ENCODE measurements around the gene EML4. TPM values are rescaled to one million over a fixed set of nuclear protein-coding genes. Genes with fewer than 3 reads are reported as not detected.

Gene EML4
- total and polyA plus RNA-seq, 7 experiments from 2014 or later, result 64.9 to 167 (median 141) TPM

- peak overlapping the region in 3 of 9 donors; percentile 28 to 47 (median 29) for H3K27ac Mint-ChIP-seq
- H3K4me1 Mint-ChIP-seq, result peaks cover 0 to 23% (median 18%) of the 10 kb centered on the region in 7 donors
- H3K9me3 ChIP-seq (ENCODE audit: control insufficient read depth in 2 of 3, low read length in 3 of 3), result no peaks in the 10 kb centered on the region
- POLR2A ChIA-PET, result interaction anchor here (0.6 to 0.7 kb wide), 2 partner anchors 36 to 224 kb away, joined by 3 read pairs; no protein-coding TSS in a partner anchor
- no peak overlapping the region for H3K4me3 Mint-ChIP-seq
- no peak overlapping the region for H3K4me3 ChIP-seq (ENCODE audit: low read length)
- DNase-seq (no peak), ATAC-seq (no peak)
- H3K36me3 Mint-ChIP-seq, result peaks cover 0 to 34% (median 21%) of the 10 kb centered on the region in 5 donors
- intact Hi-C loops (cut with micrococcal nuclease), result no loop called here
- H3K36me3 ChIP-seq (ENCODE audit: control insufficient read depth in 2 of 3, insufficient read depth in 3 of 3, low read length in 3 of 3), result peaks cover 0 to 41% (median 9%) of the 10 kb centered on the region in 3 experiments
- H3K27me3 Mint-ChIP-seq, result no peaks in the 10 kb centered on the region
- H3K9me3 Mint-ChIP-seq, result no peaks in the 10 kb centered on the region
- H3K4me1 ChIP-seq (ENCODE audit: control insufficient read depth in 2 of 2, insufficient read depth in 2 of 2, low read length in 2 of 2), result no peaks in the 10 kb centered on the region
- no peak overlapping the region for H3K27ac ChIP-seq (ENCODE audit: low read depth, low read length)
- H3K27me3 ChIP-seq (ENCODE audit: control insufficient read depth in 2 of 2, insufficient read depth in 2 of 2, low read length in 2 of 2), result no peaks in the 10 kb centered on the region
- CTCF ChIA-PET, result no interaction called here
These were observed 155.1 kb downstream of the EML4 start for GRCh38 chr2:42324244-42324643.

- Mint-ChIP-seq H3K27ac (peak overlapping the region in 4 of 9 donors; percentile 9 to 58 (median 38)), H3K4me1 (peaks cover 0 to 23% (median 18%) of the 10 kb centered on the region in 7 donors), H3K9me3 (no peaks in the 10 kb centered on the region), H3K4me3 (no peak overlapping the region), H3K27me3 (no peaks in the 10 kb centered on the region), H3K36me3 (peaks cover 4 to 38% (median 21%) of the 10 kb centered on the region in 5 donors)
- intact Hi-C loops (cut with micrococcal nuclease), result loop anchor here (5.0 kb wide), 2 partner anchors 337 to 458 kb away; no protein-coding TSS in a partner anchor
- DNase-seq (no peak), ATAC-seq (no peak)
- no peaks in the 10 kb centered on the region for H3K27me3 ChIP-seq (ENCODE audit: control insufficient read depth in 2 of 2, insufficient read depth in 2 of 2, low read length in 2 of 2)
- H3K36me3 ChIP-seq (ENCODE audit: control insufficient read depth in 2 of 3, insufficient read depth in 3 of 3, low read length in 3 of 3), result peaks cover 6 to 43% (median 14%) of the 10 kb centered on the region in 3 experiments
- H3K27ac ChIP-seq (ENCODE audit: low read depth, low read length), result no peak overlapping the region
- ChIA-PET POLR2A (interaction anchor here (0.6 to 0.7 kb wide), 2 partner anchors 35 to 225 kb away, joined by 3 read pairs; no protein-coding TSS in a partner anchor), CTCF (no interaction called here)
- no peak overlapping the region for H3K4me3 ChIP-seq (ENCODE audit: low read length)
- no peaks in the 10 kb centered on the region for H3K9me3 ChIP-seq (ENCODE audit: control insufficient read depth in 2 of 3, low read length in 3 of 3)
- no peaks in the 10 kb centered on the region for H3K4me1 ChIP-seq (ENCODE audit: control insufficient read depth in 2 of 2, insufficient read depth in 2 of 2, low read length in 2 of 2)
These were observed 155.8 kb downstream of the EML4 start for GRCh38 chr2:42324949-42325348.

- intact Hi-C loops (cut with micrococcal nuclease), result loop anchor here (5.0 kb wide), 2 partner anchors 337 to 458 kb away; no protein-coding TSS in a partner anchor
- H3K27ac ChIP-seq (ENCODE audit: low read depth, low read length), result no peak overlapping the region
- Mint-ChIP-seq H3K9me3 (no peaks in the 10 kb centered on the region), H3K27ac (peak overlapping the region in 4 of 9 donors; percentile 9 to 62 (median 34)), H3K4me3 (no peak overlapping the region), H3K36me3 (peaks cover 4 to 37% (median 17%) of the 10 kb centered on the region in 5 donors), H3K27me3 (no peaks in the 10 kb centered on the region), H3K4me1 (peaks cover 0 to 21% (median 15%) of the 10 kb centered on the region in 7 donors)
- no peak overlapping the region for H3K4me3 ChIP-seq (ENCODE audit: low read length)
- no peaks in the 10 kb centered on the region for H3K27me3 ChIP-seq (ENCODE audit: control insufficient read depth in 2 of 2, insufficient read depth in 2 of 2, low read length in 2 of 2)
- ChIA-PET CTCF (no interaction called here), POLR2A (no interaction called here)
- H3K36me3 ChIP-seq (ENCODE audit: control insufficient read depth in 2 of 3, insufficient read depth in 3 of 3, low read length in 3 of 3), result peaks cover 8 to 45% (median 17%) of the 10 kb centered on the region in 3 experiments
- H3K9me3 ChIP-seq (ENCODE audit: control insufficient read depth in 2 of 3, low read length in 3 of 3), result no peaks in the 10 kb centered on the region
- no peaks in the 10 kb centered on the region for H3K4me1 ChIP-seq (ENCODE audit: control insufficient read depth in 2 of 2, insufficient read depth in 2 of 2, low read length in 2 of 2)
- no peak for DNase-seq
- ATAC-seq, result no peak
These were observed 156.5 kb downstream of the EML4 start for GRCh38 chr2:42325609-42326008.

GRCh38 chr2:42327125-42327524 is 158.0 kb downstream of the EML4 start:
- intact Hi-C loops (cut with micrococcal nuclease), result loop anchor here (5.0 kb wide), 2 partner anchors 335 to 460 kb away; no protein-coding TSS in a partner anchor
- H3K27ac ChIP-seq (ENCODE audit: low read depth, low read length), result no peak overlapping the region
- Mint-ChIP-seq H3K36me3 (peaks cover 7 to 37% (median 15%) of the 10 kb centered on the region in 5 donors), H3K4me3 (no peak overlapping the region), H3K27ac (peak overlapping the region in 5 of 9 donors; percentile 27 to 79 (median 45)), H3K9me3 (no peaks in the 10 kb centered on the region), H3K27me3 (no peaks in the 10 kb centered on the region), H3K4me1 (peaks cover 0 to 11% (median 6%) of the 10 kb centered on the region in 7 donors)
- H3K9me3 ChIP-seq (ENCODE audit: control insufficient read depth in 2 of 3, low read length in 3 of 3), result no peaks in the 10 kb centered on the region
- H3K4me3 ChIP-seq (ENCODE audit: low read length), result no peak overlapping the region
- H3K27me3 ChIP-seq (ENCODE audit: control insufficient read depth in 2 of 2, insufficient read depth in 2 of 2, low read length in 2 of 2), result no peaks in the 10 kb centered on the region
- peaks cover 13 to 60% (median 27%) of the 10 kb centered on the region in 3 experiments for H3K36me3 ChIP-seq (ENCODE audit: control insufficient read depth in 2 of 3, insufficient read depth in 3 of 3, low read length in 3 of 3)
- DNase-seq (no peak), ATAC-seq (no peak)
- POLR2A ChIA-PET, result no interaction called here
- CTCF ChIA-PET, result interaction anchor here (1.4 kb wide), 1 partner anchor 231 kb away, joined by 4 read pairs; no protein-coding TSS in a partner anchor
- no peaks in the 10 kb centered on the region for H3K4me1 ChIP-seq (ENCODE audit: control insufficient read depth in 2 of 2, insufficient read depth in 2 of 2, low read length in 2 of 2)

- ChIA-PET POLR2A (interaction anchor here (0.8 kb wide), 1 partner anchor 41 kb away, joined by 3 read pairs; no protein-coding TSS in a partner anchor), CTCF (interaction anchor here (0.6 to 2.1 kb wide), 11 partner anchors 14 to 487 kb away, joined by 3 to 15 read pairs (median 3); no protein-coding TSS in a partner anchor)
- peaks cover 8 to 40% (median 25%) of the 10 kb centered on the region in 5 donors for H3K36me3 Mint-ChIP-seq
- no peaks in the 10 kb centered on the region for H3K27me3 Mint-ChIP-seq
- H3K27ac Mint-ChIP-seq, result peak overlapping the region in 7 of 9 donors; percentile 12 to 77 (median 57)
- intact Hi-C loops (cut with micrococcal nuclease), result loop anchor here (1.0 to 5.0 kb wide), 7 partner anchors 31 to 488 kb away; partner anchors contain the start of gene COX7A2L (in 1 of the 2)
- peaks cover 0 to 5% (median 0%) of the 10 kb centered on the region in 7 donors for H3K4me1 Mint-ChIP-seq
- Histone ChIP-seq H3K27ac (ENCODE audit: low read depth, low read length) (no peak overlapping the region), H3K27me3 (ENCODE audit: control insufficient read depth in 2 of 2, insufficient read depth in 2 of 2, low read length in 2 of 2) (no peaks in the 10 kb centered on the region), H3K36me3 (ENCODE audit: control insufficient read depth in 2 of 3, insufficient read depth in 3 of 3, low read length in 3 of 3) (peaks cover 13 to 72% (median 33%) of the 10 kb centered on the region in 3 experiments), H3K4me3 (ENCODE audit: low read length) (no peak overlapping the region), H3K9me3 (ENCODE audit: control insufficient read depth in 2 of 3, low read length in 3 of 3) (no peaks in the 10 kb centered on the region), H3K4me1 (ENCODE audit: control insufficient read depth in 2 of 2, insufficient read depth in 2 of 2, low read length in 2 of 2) (no peaks in the 10 kb centered on the region)
- DNase-seq (peak in 5 of 9 donors; percentile 13 to 34 (median 32)), ATAC-seq (peak; percentile 57)
- H3K4me3 Mint-ChIP-seq, result no peak overlapping the region
- H3K9me3 Mint-ChIP-seq, result no peaks in the 10 kb centered on the region
These were observed 159.1 kb downstream of the EML4 start for GRCh38 chr2:42328148-42328833.

- no peaks in the 10 kb centered on the region for H3K9me3 ChIP-seq (ENCODE audit: control insufficient read depth in 2 of 3, low read length in 3 of 3)
- Mint-ChIP-seq H3K9me3 (no peaks in the 10 kb centered on the region), H3K4me1 (peaks cover 0 to 5% (median 0%) of the 10 kb centered on the region in 7 donors), H3K36me3 (peaks cover 14 to 46% (median 29%) of the 10 kb centered on the region in 5 donors), H3K4me3 (no peak overlapping the region), H3K27me3 (no peaks in the 10 kb centered on the region), H3K27ac (peak overlapping the region in 3 of 9 donors; percentile 68 to 77 (median 70))
- peaks cover 13 to 78% (median 33%) of the 10 kb centered on the region in 3 experiments for H3K36me3 ChIP-seq (ENCODE audit: control insufficient read depth in 2 of 3, insufficient read depth in 3 of 3, low read length in 3 of 3)
- CTCF ChIA-PET, result interaction anchor here (0.6 to 2.1 kb wide), 12 partner anchors 13 to 488 kb away, joined by 3 to 15 read pairs (median 3); no protein-coding TSS in a partner anchor
- no peaks in the 10 kb centered on the region for H3K4me1 ChIP-seq (ENCODE audit: control insufficient read depth in 2 of 2, insufficient read depth in 2 of 2, low read length in 2 of 2)
- H3K27ac ChIP-seq (ENCODE audit: low read depth, low read length), result no peak overlapping the region
- intact Hi-C loops (cut with micrococcal nuclease), result loop anchor here (1.0 to 5.0 kb wide), 7 partner anchors 32 to 489 kb away; partner anchors contain the start of gene COX7A2L (in 1 of the 2)
- DNase-seq (no peak), ATAC-seq (no peak)
- POLR2A ChIA-PET, result interaction anchor here (0.8 to 1.3 kb wide), 2 partner anchors 42 to 224 kb away, joined by 3 read pairs; no protein-coding TSS in a partner anchor
- H3K27me3 ChIP-seq (ENCODE audit: control insufficient read depth in 2 of 2, insufficient read depth in 2 of 2, low read length in 2 of 2), result no peaks in the 10 kb centered on the region
- H3K4me3 ChIP-seq (ENCODE audit: low read length), result no peak overlapping the region
These were observed 159.8 kb downstream of the EML4 start for GRCh38 chr2:42328923-42329322.
